Large intestine (tissue), 3 donors: Measurements from ENCODE around the gene TGFB1I1. TPM values are rescaled to one million over a fixed set of nuclear protein-coding genes. Genes with fewer than 3 reads are reported as not detected.
"Not testable (repeated sequence)": the region's sequence is repeated elsewhere in the genome, so short reads cannot be mapped to it uniquely, and the experiment has no call there.

Experiments
- DNase-seq, 2 donors: peaks; one replicate each; pipeline versions ENCODE4 v3.0.0 to v3.0.0-alpha.2; 2013
- H3K27ac ChIP-seq: one replicate; pipeline ENCODE4 v1.5.1; 2013; ENCODE audit warnings: low read length
- H3K27me3 ChIP-seq: 2 replicates; pipeline ENCODE4 v1.6.1; 2013; ENCODE audit warnings: low read length; ENCODE audit not compliant: control insufficient read depth, insufficient read depth
- H3K36me3 ChIP-seq: 2 replicates; pipeline ENCODE4 v1.6.1; 2013; ENCODE audit warnings: low read length; ENCODE audit not compliant: control insufficient read depth, insufficient read depth
- H3K4me1 ChIP-seq: one replicate; pipeline ENCODE4 v1.6.1; 2013; ENCODE audit warnings: low read length; ENCODE audit not compliant: control insufficient read depth, insufficient read depth
- H3K4me3 ChIP-seq: one replicate; pipeline ENCODE4 v1.5.1; 2013; ENCODE audit warnings: low read length
- H3K9me3 ChIP-seq: one replicate; pipeline ENCODE4 v1.6.1; 2013; ENCODE audit warnings: mild to moderate bottlenecking, low read depth, low read length, moderate library complexity; ENCODE audit not compliant: control insufficient read depth
- WGBS: methylation state at CpG from one replicate; pipeline ENCODE4 v1.1.5; 2013; ENCODE audit warnings: low lambda C conversion rate; ENCODE audit not compliant: insufficient coverage; 5-methylcytosine and 5-hydroxymethylcytosine counted together
- polyA plus RNA-seq: library from polyadenylated mRNA; unstranded; fragments of 120-200 nt; gene quantifications from one replicate; pipeline ENCODE4 v1.2.1, GENCODE V29; 2013

TGFB1I1 gene
- polyA plus RNA-seq, 1 donor, result 38.7 TPM

DNA sequence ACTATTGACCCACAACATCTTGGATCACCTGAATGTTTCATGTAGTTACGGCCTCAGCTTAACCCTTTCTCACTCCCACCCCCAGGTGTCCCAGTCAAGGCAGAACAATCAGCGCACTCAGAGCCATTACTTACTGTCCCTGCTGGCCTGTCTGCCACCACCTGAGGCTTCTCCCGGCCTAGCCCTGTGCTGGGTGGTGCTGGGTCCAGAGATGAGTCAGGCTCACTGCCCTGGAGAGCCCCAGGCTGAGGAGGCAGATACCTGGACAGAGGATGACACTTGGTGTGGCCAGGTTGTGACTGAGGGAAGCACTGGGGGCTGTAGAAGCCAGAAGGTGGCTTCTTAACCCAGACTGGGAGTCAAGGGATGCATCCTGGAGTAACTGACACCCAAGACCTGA is 7.0 kb downstream of the TGFB1I1 start:
- no CpG with 5 or more reads among the region's 3 CpGs for WGBS
- no peak for DNase-seq
- Histone ChIP-seq H3K9me3 (no peaks in the 10 kb centered on the region), H3K4me1 (peaks cover 53% of the 10 kb centered on the region), H3K36me3 (peaks cover 3% of the 10 kb centered on the region), H3K27me3 (no peaks in the 10 kb centered on the region), H3K27ac (peak overlapping the region; percentile 35), H3K4me3 (no peak overlapping the region)

DNA sequence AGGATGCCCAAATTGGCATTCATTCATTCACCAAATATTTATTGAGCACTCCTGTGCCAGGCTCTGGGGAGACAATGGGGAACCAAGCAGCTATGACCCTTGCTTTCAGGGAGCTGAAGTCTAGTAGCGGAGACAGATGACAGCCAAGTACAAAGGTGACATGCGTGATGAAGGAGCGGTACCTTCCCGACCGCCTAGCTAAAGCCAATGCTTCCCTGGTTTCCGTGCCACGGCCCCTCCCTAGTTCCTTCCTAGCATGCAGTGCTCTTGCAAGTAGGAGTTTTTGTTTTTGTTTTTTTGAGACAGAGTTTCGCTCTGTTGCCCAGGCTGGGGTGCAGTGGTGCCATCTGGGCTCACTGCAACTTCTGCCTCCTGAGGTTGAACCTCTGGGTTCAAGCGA is 7.8 kb downstream of the TGFB1I1 start:
- no peaks in the 10 kb centered on the region for H3K27me3 ChIP-seq
- peak; percentile 63 to 86 for DNase-seq
- WGBS, result no CpG with 5 or more reads among the region's 9 CpGs
- H3K27ac ChIP-seq, result peak overlapping the region; percentile 33
- peaks cover 2% of the 10 kb centered on the region for H3K36me3 ChIP-seq
- H3K9me3 ChIP-seq, result no peaks in the 10 kb centered on the region
- H3K4me3 ChIP-seq, result no peak overlapping the region
- H3K4me1 ChIP-seq, result peaks cover 51% of the 10 kb centered on the region

DNA sequence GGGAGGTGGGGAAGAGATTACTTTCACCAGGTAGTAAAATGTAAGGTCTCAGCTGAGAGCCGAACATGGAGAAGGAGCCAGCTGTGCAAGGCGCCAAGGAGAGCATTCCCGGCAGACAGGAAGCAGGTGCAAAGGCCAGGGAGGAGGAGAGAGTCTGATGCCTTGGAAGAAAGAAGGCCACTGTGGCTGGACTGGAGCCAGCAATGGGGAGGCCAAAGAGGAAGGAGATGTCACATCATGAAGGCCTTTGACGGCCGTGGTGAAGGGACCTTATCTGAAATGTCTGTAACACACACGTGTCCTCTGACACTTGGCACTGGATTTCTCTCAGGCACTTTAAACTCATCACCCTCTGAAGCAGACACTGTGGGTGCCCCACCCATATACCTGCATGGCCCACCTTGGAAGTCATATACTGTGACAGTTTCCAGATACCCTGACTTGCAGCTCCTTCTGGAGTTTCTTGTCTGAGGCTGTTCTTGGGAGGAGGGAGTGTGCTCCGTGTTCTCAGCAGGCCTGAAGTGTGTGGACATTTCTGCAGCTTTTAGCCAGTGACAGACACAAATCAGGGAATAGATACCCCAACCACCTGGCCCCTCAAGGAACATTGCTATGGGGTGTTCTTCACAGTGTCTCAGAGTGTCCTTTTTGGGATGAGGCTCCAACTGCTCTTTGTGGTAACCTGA is 9.0 kb downstream of the TGFB1I1 start:
- no peaks in the 10 kb centered on the region for H3K27me3 ChIP-seq
- peaks cover 51% of the 10 kb centered on the region for H3K4me1 ChIP-seq
- H3K36me3 ChIP-seq, result peaks cover 2% of the 10 kb centered on the region
- no CpG with 5 or more reads among the region's 7 CpGs for WGBS
- DNase-seq, result peak; percentile 54 to 80
- no peak overlapping the region for H3K4me3 ChIP-seq
- no peaks in the 10 kb centered on the region for H3K9me3 ChIP-seq
- peak overlapping the region; percentile 74 for H3K27ac ChIP-seq

DNA sequence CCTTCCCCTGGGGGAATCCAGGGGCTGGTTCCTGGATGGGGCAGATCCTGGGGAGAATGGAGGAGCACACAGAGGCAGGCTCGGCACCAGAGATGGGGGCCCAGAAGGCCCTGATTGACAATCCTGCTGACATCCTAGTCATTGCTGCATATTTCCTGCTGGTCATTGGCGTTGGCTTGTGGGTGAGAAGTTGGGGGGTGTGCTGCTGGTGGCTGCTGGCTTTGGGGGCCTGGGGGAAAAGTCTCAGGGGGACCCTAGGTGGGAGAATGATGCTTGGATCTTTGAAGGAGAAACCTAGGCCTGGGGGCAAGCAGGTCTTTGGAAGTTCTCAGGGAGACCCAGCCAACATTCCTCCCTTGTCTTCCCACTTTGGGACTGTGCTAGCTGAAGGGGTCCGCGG is 11.1 kb downstream of the TGFB1I1 start, which contains the start of gene SLC5A2:
Gene SLC5A2, plus strand, starts transcription at position 43 of the 400 bp plus-strand sequence. Its CDS starts 14 bp downstream, at position 57.
- H3K4me1 ChIP-seq, result peaks cover 50% of the 10 kb centered on the region
- no peaks in the 10 kb centered on the region for H3K9me3 ChIP-seq
- peak within 1 kb of the TSS; percentile 81 for H3K27ac ChIP-seq
- H3K27me3 ChIP-seq, result peaks cover 8% of the 10 kb centered on the region
- H3K4me3 ChIP-seq, result no peak within 1 kb of the TSS
- peaks cover 2% of the 10 kb centered on the region for H3K36me3 ChIP-seq
- WGBS, result no CpG with 5 or more reads among the region's 4 CpGs
- no peak for DNase-seq

DNA sequence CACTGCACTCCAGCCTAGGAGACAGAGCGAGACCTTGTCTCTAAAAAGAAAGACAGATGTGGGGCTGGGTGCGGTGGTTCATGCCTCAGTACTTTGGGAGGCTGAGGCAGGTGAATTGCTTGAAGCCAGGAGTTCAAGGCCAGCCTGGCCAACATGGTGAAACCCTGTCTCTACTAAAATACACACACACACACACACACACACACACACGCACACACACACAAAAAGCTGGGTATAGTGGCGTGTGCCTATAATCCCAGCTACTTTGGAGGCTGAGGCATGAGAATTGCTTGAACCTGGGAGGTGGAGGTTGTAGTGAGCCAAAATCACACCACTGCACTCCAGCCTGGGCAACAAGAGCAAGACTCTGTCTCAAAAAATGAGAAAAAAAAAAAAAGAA is 12.1 kb downstream of the TGFB1I1 start:
- not testable (repeated sequence) for H3K9me3 ChIP-seq, H3K27me3 ChIP-seq, H3K4me3 ChIP-seq, DNase-seq, H3K36me3 ChIP-seq
- WGBS, result no CpG with 5 or more reads among the region's 4 CpGs
- peaks cover 44% of the 10 kb centered on the region for H3K4me1 ChIP-seq
- H3K27ac ChIP-seq, result peak overlapping the region; percentile 81

DNA sequence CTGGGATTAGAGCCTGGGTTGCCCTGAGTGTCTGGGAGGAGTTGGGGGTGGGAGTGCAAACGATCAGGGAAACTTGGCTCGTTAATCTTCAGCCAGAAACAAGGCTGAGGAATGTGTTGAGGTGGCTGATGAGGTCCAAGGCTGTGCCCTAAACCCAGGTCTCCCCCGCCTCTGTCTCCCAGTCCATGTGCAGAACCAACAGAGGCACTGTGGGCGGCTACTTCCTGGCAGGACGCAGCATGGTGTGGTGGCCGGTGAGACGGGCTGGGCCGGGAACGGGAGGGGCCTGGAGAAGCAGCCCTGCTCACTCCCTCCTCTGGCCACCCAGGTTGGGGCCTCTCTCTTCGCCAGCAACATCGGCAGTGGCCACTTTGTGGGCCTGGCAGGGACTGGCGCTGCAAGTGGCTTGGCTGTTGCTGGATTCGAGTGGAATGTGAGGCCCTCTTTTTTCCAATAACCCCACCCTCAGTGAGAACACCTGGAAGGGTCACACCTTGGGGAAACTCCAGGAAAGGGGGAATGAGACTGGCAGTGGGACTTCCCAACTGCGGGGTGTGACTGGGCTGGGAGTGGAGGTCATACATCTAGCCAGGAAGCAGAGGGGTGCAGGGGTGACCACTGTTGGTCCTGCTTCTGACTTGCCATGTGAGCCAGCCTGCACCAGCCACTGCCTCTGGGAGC is 12.7 kb downstream of the TGFB1I1 start:
- DNase-seq, result peak; percentile 89 to 94
- peaks cover 8% of the 10 kb centered on the region for H3K27me3 ChIP-seq
- WGBS, result no CpG with 5 or more reads among the region's 14 CpGs
- H3K4me1 ChIP-seq, result peaks cover 38% of the 10 kb centered on the region
- H3K27ac ChIP-seq, result peak overlapping the region; percentile 81
- no peaks in the 10 kb centered on the region for H3K9me3 ChIP-seq
- H3K4me3 ChIP-seq, result peak overlapping the region; percentile 11
- peaks cover 5% of the 10 kb centered on the region for H3K36me3 ChIP-seq

DNA sequence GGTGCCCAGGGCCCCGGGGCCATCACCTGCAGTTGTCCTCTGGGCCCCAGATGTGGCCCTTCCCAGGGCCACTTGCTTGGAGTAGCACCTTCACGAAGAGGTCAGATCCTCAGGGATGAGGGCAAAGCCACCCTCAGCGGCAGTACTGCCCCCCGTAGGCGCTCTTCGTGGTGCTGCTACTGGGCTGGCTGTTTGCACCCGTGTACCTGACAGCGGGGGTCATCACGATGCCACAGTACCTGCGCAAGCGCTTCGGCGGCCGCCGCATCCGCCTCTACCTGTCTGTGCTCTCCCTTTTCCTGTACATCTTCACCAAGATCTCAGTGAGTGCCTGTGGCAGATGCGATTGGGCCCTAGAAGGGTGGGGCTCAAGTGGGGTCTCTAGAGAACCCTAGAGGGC is 13.6 kb downstream of the TGFB1I1 start:
- Histone ChIP-seq H3K36me3 (peaks cover 14% of the 10 kb centered on the region), H3K27me3 (peaks cover 8% of the 10 kb centered on the region), H3K9me3 (no peaks in the 10 kb centered on the region), H3K27ac (peak overlapping the region; percentile 81), H3K4me3 (no peak overlapping the region), H3K4me1 (peaks cover 31% of the 10 kb centered on the region)
- no CpG with 5 or more reads among the region's 17 CpGs for WGBS
- DNase-seq, result no peak

DNA sequence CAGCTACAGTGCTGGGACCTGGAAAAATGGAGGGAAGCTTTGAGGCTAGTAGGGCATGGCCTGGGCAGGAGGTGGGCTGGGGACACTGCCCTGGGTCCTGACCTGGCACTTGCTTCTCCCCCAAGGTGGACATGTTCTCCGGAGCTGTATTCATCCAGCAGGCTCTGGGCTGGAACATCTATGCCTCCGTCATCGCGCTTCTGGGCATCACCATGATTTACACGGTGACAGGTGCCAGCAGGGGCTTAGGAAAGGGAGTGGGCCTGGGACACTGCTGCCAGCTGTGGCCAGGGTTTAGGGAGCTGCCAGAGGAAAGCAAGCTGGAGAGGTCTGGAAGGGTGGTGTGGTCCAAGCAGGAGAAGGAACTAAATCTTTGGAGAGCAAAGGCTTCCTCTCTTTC is 14.1 kb downstream of the TGFB1I1 start:
- WGBS, result no CpG with 5 or more reads among the region's 5 CpGs
- DNase-seq, result no peak
- peaks cover 27% of the 10 kb centered on the region for H3K4me1 ChIP-seq
- peaks cover 8% of the 10 kb centered on the region for H3K27me3 ChIP-seq
- H3K4me3 ChIP-seq, result peak overlapping the region; percentile 79
- H3K36me3 ChIP-seq, result peaks cover 18% of the 10 kb centered on the region
- peak overlapping the region; percentile 43 for H3K27ac ChIP-seq
- H3K9me3 ChIP-seq, result no peaks in the 10 kb centered on the region

DNA sequence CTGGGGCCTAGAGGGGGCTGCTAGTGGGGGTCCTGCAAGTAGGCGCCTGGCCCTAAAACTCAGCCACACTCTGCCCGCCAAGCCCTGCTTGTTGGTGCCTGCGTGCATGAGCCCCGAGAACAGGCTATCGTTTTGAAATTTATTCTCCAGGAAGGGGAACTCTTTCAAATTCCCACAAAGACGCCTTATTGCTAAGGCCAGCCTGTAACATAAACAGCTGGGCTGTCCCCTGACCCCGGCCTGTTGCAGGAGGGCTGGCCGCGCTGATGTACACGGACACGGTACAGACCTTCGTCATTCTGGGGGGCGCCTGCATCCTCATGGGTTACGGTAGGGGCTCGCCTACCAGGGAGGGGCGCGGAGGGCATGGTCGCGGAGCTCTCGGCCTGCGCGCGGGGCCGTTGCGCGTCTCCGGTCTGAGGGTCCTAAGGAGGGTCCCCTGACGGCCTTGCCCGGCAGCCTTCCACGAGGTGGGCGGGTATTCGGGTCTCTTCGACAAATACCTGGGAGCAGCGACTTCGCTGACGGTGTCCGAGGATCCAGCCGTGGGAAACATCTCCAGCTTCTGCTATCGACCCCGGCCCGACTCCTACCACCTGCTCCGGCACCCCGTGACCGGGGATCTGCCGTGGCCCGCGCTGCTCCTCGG is 15.2 kb downstream of the TGFB1I1 start:
- Histone ChIP-seq H3K9me3 (no peaks in the 10 kb centered on the region), H3K4me1 (peaks cover 23% of the 10 kb centered on the region), H3K27ac (peak overlapping the region; percentile 43), H3K4me3 (peak overlapping the region; percentile 79), H3K36me3 (peaks cover 24% of the 10 kb centered on the region), H3K27me3 (peaks cover 8% of the 10 kb centered on the region)
- DNase-seq, result no peak
- no CpG with 5 or more reads among the region's 48 CpGs for WGBS

DNA sequence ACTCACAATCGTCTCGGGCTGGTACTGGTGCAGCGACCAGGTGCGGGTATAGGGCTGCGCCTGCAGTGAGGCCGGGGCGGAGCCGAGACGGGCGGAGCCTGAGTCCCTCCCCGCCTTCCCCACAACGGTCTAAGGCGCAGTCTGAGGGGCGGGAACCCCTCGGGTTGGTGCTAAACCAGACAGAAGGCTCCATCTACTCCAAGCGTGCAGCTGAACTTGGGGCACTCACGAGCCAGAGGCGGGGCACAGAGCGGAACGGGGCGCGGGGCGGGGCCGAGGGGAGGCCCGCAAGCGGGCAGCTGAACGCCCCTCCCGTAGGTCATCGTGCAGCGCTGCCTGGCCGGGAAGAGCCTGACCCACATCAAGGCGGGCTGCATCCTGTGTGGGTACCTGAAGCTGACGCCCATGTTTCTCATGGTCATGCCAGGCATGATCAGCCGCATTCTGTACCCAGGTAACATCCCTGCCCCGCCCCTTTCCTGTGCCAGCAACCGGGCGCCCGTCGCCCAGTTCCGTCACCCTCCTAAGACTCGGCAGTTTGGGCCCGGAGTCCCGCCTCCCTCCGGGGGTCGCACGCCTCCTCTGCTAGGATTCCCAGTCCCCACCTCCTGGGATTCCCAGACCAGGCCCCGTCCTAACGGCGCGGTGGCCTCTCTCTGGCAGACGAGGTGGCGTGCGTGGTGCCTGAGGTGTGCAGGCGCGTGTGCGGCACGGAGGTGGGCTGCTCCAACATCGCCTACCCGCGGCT is 15.9 kb downstream of the TGFB1I1 start:
- Histone ChIP-seq H3K4me1 (peaks cover 23% of the 10 kb centered on the region), H3K27ac (peak overlapping the region; percentile 43), H3K9me3 (no peaks in the 10 kb centered on the region), H3K4me3 (peak overlapping the region; percentile 79), H3K27me3 (peaks cover 8% of the 10 kb centered on the region), H3K36me3 (peaks cover 31% of the 10 kb centered on the region)
- peak; percentile 81 to 89 for DNase-seq
- WGBS, result no CpG with 5 or more reads among the region's 60 CpGs
